GM11168 (cell line): ENCODE results near the gene IKZF4.
"Not testable (repeated sequence)": the region's sequence is repeated elsewhere in the genome, so short reads cannot be mapped to it uniquely, and the experiment has no call there.

Experiments
- in situ Hi-C: fragments of 300-500 bp; cut with MboI; formaldehyde crosslinking; loops from one replicate; pipeline ENCODE4 v1.12.0; 2022; ENCODE audit warnings: low sequenced_read_pairs; ENCODE audit not compliant: unreplicated experiment

Gene IKZF4

GRCh38 chr12:56020423-56021184 lies at the start of gene IKZF4:
Gene IKZF4, plus strand, starts transcription at chr12:56021043. Its CDS starts 451 bp downstream, at chr12:56021494.
- in situ Hi-C loops: no loop called here

DNA sequence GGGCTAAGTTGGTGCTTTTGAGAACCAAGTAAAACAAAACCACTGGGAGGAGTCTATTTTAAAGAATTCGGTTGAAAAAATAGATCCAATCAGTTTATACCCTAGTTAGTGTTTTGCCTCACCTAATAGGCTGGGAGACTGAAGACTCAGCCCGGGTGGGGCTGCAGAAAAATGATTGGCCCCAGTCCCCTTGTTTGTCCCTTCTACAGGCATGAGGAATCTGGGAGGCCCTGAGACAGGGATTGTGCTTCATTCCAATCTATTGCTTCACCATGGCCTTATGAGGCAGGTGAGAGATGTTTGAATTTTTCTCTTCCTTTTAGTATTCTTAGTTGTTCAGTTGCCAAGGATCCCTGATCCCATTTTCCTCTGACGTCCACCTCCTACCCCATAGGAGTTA lies 48.8 kb upstream of the IKZF4 start:
- in situ Hi-C loops: no loop called here

DNA sequence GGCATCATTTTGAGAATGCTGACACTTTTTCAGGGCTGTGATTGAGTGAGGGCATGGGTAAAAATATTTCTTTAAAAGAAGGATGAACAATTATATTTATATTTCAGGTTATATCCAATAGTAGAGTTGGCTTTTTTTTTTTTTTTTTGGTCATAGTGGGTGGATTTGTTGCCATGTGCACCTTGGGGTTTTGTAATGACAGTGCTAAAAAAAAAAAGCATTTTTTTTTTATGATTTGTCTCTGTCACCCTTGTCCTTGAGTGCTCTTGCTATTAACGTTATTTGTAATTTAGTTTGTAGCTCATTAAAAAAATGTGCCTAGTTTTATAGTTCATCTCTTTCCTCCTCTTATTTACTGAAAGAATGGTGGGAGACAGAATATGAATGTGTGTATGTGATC lies 48.4 kb upstream of the IKZF4 start:
- in situ Hi-C loops: no loop called here

GRCh38 chr12:55972911-55973598 lies 47.8 kb upstream of the IKZF4 start:
- in situ Hi-C loops: no loop called here

DNA sequence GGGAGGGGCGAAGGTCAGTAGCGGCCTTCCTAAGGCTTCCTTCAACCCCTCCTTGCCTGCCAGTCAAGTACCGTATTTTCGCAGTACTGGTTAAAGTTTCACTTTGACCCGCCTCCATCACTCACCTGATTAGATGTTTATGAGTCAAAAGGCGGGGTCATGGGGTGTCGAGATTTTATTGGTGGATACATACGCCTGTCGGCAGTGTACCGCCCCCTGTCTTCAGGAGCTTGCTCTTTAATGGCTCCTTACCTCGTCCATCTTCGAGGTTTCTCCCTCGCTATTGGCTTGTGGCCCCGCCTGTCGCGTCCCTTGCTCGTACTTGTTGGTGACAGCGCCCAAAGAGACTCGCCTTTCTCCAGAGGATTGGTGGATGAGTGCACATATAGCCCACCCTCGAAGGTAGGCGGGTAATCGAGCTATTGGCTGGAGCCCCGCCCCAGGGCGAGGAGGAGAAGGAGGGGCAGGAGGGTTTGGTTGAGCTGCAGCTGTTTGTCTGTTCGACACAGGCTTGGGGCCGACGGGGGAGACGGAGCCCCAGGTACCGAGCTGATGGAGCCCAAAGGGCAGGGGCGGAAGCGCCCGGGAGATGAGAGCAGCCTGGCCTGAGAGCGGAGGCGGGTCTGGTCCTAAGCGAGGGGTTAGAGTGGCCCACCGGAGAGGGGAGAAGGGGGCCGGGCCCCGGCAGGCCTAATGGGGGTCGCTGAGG lies 47.1 kb upstream of the IKZF4 start, which contains the start of gene RAB5B:
RAB5B (plus strand) TSS at position 480 of the 709 bp plus-strand sequence. CDS start 12,883 bp downstream, outside the sequence.
- in situ Hi-C loops: no loop called here

GRCh38 chr12:55974308-55974730 lies 46.5 kb upstream of the IKZF4 start:
- in situ Hi-C loops: no loop called here

GRCh38 chr12:55978393-55978792 lies 42.5 kb upstream of the IKZF4 start:
- in situ Hi-C loops: no loop called here

DNA sequence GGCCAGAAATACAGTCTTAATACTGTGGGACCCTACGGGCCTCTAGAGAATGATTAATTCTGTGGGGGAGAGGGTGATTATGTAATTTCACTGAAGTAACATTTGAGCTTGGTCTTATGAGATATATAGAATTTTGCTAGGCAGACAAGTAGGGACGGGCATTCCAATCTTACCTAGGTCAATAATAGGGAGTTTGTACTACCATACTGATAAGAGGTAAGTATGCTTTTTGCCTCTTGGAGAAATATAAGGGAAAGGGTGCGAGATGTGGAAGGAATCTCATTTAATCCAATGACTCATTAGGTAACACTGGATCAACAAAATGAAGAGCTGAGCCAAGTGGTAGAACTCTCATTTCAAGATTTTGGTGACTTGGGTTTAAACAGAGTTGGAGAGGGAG lies 41.8 kb upstream of the IKZF4 start:
- in situ Hi-C loops: no loop called here

DNA sequence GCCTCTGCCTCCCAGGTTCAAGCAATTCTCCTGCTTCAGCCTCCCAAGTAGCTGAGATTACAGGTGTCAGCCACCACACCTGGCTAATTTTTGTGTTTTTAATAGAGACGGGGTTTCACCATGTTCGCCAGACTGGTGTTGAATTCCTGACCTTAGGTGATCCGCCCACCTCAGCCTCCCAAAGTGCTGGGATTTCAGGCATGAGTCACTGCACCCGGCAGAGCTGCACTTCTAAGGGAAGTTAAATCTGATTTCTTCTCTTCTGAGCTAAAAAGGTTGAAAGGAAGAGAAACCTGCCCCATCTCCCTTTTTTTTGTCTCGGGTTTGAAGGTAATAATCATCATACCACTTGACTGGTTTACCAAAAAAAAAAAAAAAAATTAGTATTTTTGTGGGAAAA lies 39.0 kb upstream of the IKZF4 start:
- in situ Hi-C loops: not testable (repeated sequence)

DNA sequence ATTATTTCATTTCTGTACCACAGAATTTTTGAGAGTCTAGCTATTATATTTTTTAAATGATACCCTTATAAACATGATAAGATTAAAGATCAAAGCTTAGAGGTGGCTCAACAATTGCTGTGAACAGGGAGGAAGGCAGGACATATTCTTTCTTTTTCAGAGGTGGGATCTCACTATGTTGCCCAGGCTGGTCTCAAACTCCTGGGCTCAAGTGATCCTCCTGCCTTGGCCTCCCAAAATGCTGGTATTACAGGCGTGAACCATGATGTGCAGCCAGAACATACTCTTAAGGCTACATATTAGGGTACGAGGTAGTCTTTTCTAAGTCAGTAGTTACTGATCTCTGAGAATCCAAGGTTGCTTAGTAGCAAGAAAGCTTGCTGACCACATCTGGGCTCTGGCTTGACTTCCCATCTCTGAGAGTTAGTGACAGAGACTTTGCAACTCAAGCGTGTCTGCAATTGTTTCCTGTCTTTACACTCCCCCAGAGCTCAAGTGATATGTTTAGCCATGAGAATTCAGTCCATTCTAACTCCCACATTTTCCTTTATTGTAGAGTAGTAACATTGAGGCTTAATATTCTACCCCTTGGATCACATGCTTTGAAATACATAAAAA lies 38.4 kb upstream of the IKZF4 start:
- in situ Hi-C loops: no loop called here

DNA sequence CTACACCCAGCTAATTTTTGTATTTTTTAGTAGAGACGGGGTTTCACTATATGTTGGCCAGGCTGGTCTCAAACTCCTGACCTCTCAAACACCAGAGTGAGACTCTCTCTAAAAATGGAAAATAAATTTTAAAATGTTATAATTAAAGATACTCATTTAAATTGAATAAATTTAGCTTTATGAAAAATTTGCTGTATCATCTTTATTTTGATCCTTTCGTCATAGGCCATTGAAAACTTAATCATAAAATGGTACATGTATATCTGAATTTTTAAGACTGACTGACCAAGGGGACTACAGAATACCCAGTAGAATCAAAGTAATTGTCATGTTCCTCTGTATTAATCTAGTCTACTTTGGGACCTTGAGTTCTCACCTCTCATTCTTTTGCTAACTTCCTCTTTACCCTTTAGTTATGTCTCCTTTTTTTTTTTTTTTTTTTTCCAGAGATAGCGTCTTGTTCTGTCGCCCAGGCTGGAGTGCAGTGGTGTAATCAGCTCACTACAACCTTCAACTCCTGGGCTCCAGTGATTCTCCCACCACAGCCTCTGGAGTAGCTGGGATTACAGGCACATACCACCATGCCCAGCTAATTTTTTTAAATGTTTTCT lies 37.5 kb upstream of the IKZF4 start:
- in situ Hi-C loops: no loop called here

DNA sequence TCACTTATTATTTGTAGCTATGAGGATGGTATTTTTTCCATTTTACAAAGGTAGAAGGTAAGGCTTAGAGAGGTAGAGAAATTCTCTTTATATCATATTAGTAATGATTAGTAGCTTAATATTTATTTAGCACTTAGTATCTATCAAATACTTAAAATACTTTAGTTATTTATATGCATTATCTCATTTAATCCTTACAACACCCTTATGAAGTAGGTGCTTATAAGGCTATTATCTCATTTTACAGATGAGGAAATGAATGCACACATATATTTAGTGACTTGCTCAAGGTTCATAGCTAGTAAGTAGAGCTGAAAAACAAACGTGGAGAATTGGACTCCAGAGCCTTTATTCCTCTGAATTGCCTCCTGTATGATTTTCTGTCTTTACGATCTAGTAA lies 36.0 kb upstream of the IKZF4 start:
- in situ Hi-C loops: no loop called here

DNA sequence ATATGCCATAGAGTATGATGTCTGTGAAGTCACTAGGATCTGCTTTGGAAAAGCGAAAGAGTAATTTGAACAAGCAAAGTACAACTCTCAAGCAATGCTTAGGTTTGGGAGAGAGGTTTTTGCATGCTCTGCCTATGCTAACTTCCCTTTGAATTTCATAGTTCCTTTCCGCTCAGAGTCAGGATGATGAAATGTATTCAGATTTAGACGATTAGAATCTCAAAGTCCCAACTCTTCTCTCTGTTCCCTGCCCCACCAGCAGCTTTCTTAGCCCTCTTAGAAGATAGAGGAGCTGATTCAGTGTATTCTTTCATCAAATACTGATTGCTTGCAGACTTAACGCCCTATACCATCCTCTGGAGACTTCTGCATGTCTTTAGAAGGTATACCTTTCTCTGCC lies 35.5 kb upstream of the IKZF4 start:
- in situ Hi-C loops: no loop called here

GRCh38 chr12:55985976-55986375 lies 34.9 kb upstream of the IKZF4 start:
- in situ Hi-C loops: not testable (repeated sequence)

DNA sequence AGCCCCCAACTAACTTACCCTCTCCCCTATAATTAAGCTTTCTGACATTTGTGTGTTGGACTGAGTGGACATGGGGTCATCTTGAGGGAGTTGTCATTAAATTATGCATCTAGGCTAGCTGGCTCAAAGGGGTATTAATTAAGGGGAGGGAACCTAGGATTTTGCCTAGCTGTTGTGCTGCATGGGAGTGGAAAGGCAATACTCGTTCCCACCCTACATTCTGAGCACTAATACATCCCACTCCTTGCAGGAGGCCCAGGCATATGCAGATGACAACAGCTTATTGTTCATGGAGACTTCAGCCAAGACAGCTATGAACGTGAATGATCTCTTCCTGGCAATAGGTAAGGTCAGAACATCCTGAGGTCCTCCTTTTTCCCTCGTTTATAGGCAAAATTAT lies 29.7 kb upstream of the IKZF4 start:
- in situ Hi-C loops: no loop called here

- in situ Hi-C loops: no loop called here
Measured at GRCh38 chr12:55993230-55993853, 27.5 kb upstream of the IKZF4 start.

DNA sequence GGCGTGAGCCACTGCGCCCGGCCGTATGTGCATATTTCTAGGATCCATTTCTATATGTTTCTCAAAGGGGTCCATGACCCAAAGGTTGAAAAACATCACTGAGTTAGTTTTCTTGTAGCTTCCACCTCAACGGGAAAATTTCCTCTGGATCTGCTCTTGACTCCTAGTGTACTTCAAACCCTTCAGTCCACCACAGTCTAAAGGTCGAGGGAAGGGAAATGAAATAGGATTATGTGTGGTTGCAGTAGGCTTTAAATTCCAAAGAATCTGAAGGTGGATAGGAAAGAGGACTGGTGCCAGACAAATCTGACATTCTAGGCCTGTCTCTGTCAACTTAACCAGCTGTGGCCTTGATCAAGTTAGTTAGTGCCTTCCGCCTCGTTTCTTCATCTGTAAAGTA lies 25.5 kb upstream of the IKZF4 start:
- in situ Hi-C loops: no loop called here

DNA sequence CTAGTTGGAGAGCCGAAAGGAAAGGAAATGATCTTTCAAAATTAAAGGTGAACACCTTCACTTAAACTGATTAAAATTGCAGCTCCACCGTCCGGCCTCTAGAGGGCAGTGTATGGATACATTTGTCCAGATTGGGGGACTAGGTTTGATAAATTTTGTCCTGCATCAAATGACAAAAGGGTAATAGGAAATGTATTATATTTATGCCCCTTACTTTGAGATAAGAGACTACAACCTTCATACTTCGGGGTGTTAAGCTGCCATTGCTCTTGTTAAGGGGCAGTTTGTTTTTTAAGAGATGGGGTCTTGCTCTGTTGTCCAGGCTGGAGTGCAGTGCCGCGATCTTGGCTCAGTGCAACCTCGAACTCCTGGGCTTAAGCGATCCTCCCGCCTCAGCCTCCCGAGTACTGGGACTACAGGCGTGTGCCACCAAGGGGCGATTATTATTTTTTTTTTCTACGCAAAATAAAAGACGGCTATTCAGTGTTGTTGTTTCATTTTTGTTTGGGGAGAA lies 24.6 kb upstream of the IKZF4 start:
- in situ Hi-C loops: no loop called here

DNA sequence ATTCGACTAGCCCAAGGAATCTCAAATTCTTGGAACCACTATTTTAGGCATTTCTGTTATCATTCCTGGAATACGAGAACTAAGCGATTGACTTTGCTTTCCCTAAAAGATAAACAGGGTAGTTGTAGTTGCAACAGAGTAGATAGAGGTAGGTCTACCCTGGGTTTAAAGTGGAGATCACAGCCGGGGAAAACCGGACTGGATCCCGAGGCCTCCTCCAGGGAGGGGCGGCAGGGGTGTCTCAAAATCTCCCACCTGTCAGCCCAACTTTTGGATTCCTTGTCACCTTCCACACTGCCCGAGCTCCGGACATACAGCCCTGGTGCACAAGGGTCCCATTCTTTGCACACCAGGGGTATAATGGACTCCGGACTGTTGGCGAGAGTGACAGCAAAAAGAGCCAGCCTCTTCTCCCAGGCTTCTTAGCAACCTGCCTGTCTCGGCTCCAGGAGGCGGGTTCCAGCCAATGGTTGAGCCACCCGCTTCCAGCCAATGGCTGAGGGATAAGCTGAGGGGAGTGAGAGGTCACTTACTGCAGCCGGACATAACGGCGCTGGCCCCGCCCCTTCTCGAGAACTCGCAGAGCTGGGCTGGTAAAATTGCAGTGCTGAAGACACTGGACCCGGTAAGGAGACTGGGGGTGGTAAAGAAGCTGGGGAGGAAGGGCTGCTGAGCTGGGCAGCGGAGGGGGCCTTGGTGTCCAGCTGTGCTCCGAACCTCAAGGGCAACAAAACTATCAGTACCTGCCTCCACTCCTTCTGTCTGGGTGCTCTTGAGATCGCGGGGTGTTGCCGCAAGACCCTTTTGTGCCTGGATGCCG lies 23.9 kb upstream of the IKZF4 start, which contains the start of gene SUOX:
SUOX (plus strand) TSS at position 562 of the 820 bp plus-strand sequence. CDS start 4,946 bp downstream, outside the sequence.
- in situ Hi-C loops: no loop called here
